GM23248 (cell line): ENCODE measurements around the gene CHST11. TPM values are rescaled to one million over a fixed set of nuclear protein-coding genes. Genes with fewer than 3 reads are reported as not detected.

ENCODE experiments used
- DNase-seq: peaks from one replicate; pipeline ENCODE4 v3.0.0-alpha.2; 2015
- H2AFZ ChIP-seq: fragments of 200-600 bp; sonication (generic); 2 replicates; pipeline ENCODE4 v1.6.1; 2016; ENCODE audit warnings: antibody characterized with exemption
- H3F3A ChIP-seq: fragments of 200-600 bp; sonication (generic); 2 replicates; pipeline ENCODE4 v1.6.1; 2016; ENCODE audit warnings: mild to moderate bottlenecking, antibody characterized with exemption, mixed run types; ENCODE audit not compliant: insufficient read depth
- H3K27ac ChIP-seq: fragments of 200-600 bp; sonication (generic); 2 replicates; pipeline ENCODE4 v1.5.1; 2016; ENCODE audit warnings: mild to moderate bottlenecking
- H3K27me3 ChIP-seq: fragments of 200-600 bp; sonication (generic); replicated peaks from 2 replicates; pipeline ENCODE4 v1.6.1; 2016; ENCODE audit warnings: mild to moderate bottlenecking; ENCODE audit not compliant: insufficient read depth
- H3K36me3 ChIP-seq: fragments of 200-600 bp; sonication (generic); 2 replicates; pipeline ENCODE4 v1.6.1; 2016; ENCODE audit warnings: low read depth, mild to moderate bottlenecking
- H3K4me1 ChIP-seq: fragments of 200-600 bp; sonication (generic); 2 replicates; pipeline ENCODE4 v1.6.1; 2016; ENCODE audit warnings: mild to moderate bottlenecking; ENCODE audit not compliant: insufficient read depth
- H3K4me2 ChIP-seq: fragments of 200-600 bp; sonication (generic); one replicate; pipeline ENCODE4 v1.6.1; 2016; ENCODE audit warnings: mild to moderate bottlenecking; ENCODE audit not compliant: unreplicated experiment
- H3K4me3 ChIP-seq: fragments of 200-600 bp; sonication (generic); 2 replicates; pipeline ENCODE4 v1.5.1; 2016; ENCODE audit warnings: mild to moderate bottlenecking
- H3K79me2 ChIP-seq: fragments of 200-600 bp; sonication (generic); 2 replicates; pipeline ENCODE4 v1.6.1; 2016; ENCODE audit warnings: mild to moderate bottlenecking; ENCODE audit not compliant: insufficient read depth
- H3K9ac ChIP-seq: fragments of 200-600 bp; sonication (generic); 2 replicates; pipeline ENCODE4 v1.6.1; 2016; ENCODE audit warnings: mild to moderate bottlenecking
- H3K9me2 ChIP-seq: fragments of 200-600 bp; sonication (generic); 2 replicates; pipeline ENCODE4 v1.6.1; 2016; ENCODE audit warnings: mixed run types, mild to moderate bottlenecking, moderate library complexity; ENCODE audit not compliant: insufficient read depth
- H3K9me3 ChIP-seq: fragments of 200-600 bp; sonication (generic); one replicate; pipeline ENCODE4 v1.6.1; 2017; ENCODE audit warnings: low read depth
- H4K20me1 ChIP-seq: fragments of 200-600 bp; sonication (generic); 2 replicates; pipeline ENCODE4 v1.6.0; 2016; ENCODE audit not compliant: insufficient read depth
- EZH2 ChIP-seq: fragments of 200-600 bp; sonication (generic); IDR thresholded peaks from 2 replicates; pipeline ENCODE4 v1.6.1; 2018; ENCODE audit warnings: antibody characterized with exemption, mild to moderate bottlenecking; ENCODE audit not compliant: insufficient read depth, poor library complexity, severe bottlenecking
- EZH2phosphoT487 ChIP-seq: fragments of 200-600 bp; sonication (generic); IDR thresholded peaks from 2 replicates; pipeline ENCODE4 v1.6.1; 2018; ENCODE audit warnings: antibody characterized with exemption, moderate library complexity, mild to moderate bottlenecking, low read depth; ENCODE audit not compliant: insufficient read depth
- WGBS, 2 experiments: methylation state at CpG; one replicate each; pipeline ENCODE4 v1.1.6; 2015 to 2017; ENCODE audit warnings: low lambda C conversion rate in 2 of 2, low coverage in 1 of 2; ENCODE audit errors: missing lambda C conversion rate in 2 of 2; 5-methylcytosine and 5-hydroxymethylcytosine counted together
- in situ Hi-C: fragments of 300-500 bp; cut with MboI; formaldehyde crosslinking; loops from 2 replicates; pipeline ENCODE4 v1.15.0; 2020
- polyA plus RNA-seq: library from polyadenylated mRNA; unstranded; fragments of >200 nt; fragmentation: Nextera tagmentation; extraction: Ambion mirVana; gene quantifications from 2 replicates; pipeline ENCODE4 v1.2.1, GENCODE V29; 2016
- total RNA-seq: library from RNA; depleted of rRNA; stranded (reverse); fragments of >200 nt; shearing (Covaris generic); gene quantifications from 2 replicates; pipeline ENCODE4 v1.2.3, GENCODE V29; 2014

CHST11 gene
- total and polyA plus RNA-seq, 2 experiments from 2014 or later: 3.7 to 5.4 TPM

GRCh38 chr12:104676636-104677035 lies 219.9 kb downstream of the CHST11 start:
- Histone ChIP-seq H3K4me2 (no peak overlapping the region), H3K9me2 (no peaks in the 10 kb centered on the region), H3K79me2 (no peaks in the 10 kb centered on the region), H3K4me3 (no peak overlapping the region), H4K20me1 (no peaks in the 10 kb centered on the region), H3K27me3 (no peaks in the 10 kb centered on the region), H3K9ac (no peak overlapping the region), H3K9me3 (no peaks in the 10 kb centered on the region), H3K36me3 (no peaks in the 10 kb centered on the region), H3K27ac (no peak overlapping the region), H3F3A (peaks cover 28% of the 10 kb centered on the region), H2AFZ (no peak overlapping the region), H3K4me1 (peaks cover 26% of the 10 kb centered on the region)
- TF ChIP-seq EZH2phosphoT487: no peak
- TF ChIP-seq EZH2: no peak
- DNase-seq: no peak
- in situ Hi-C loops: no loop called here
- 89% methylated on average over 8 of the region's 8 CpGs for WGBS, 2 experiments

- TF ChIP-seq EZH2 (no peak), EZH2phosphoT487 (no peak)
- in situ Hi-C loops: no loop called here
- Histone ChIP-seq H2AFZ (no peak overlapping the region), H3K36me3 (no peaks in the 10 kb centered on the region), H4K20me1 (no peaks in the 10 kb centered on the region), H3K4me1 (peaks cover 17% of the 10 kb centered on the region), H3K4me2 (no peak overlapping the region), H3K9me2 (no peaks in the 10 kb centered on the region), H3K79me2 (no peaks in the 10 kb centered on the region), H3K4me3 (no peak overlapping the region), H3K9me3 (no peaks in the 10 kb centered on the region), H3K27me3 (no peaks in the 10 kb centered on the region), H3K27ac (no peak overlapping the region), H3K9ac (no peak overlapping the region), H3F3A (peaks cover 18% of the 10 kb centered on the region)
- WGBS, 2 experiments: 97 to 100% methylated on average over 5 of the region's 5 CpGs
- no peak for DNase-seq
Measured at GRCh38 chr12:104677441-104678089, 220.8 kb downstream of the CHST11 start.

- no peaks in the 10 kb centered on the region for H4K20me1 ChIP-seq
- WGBS, 2 experiments: 93 to 95% methylated on average over 3 of the region's 3 CpGs
- H3K27me3 ChIP-seq: no peaks in the 10 kb centered on the region
- TF ChIP-seq EZH2phosphoT487 (no peak), EZH2 (no peak)
- no peaks in the 10 kb centered on the region for H3K9me2 ChIP-seq
- no peak overlapping the region for H3K4me3 ChIP-seq
- peak; percentile 27 for DNase-seq
- no peak overlapping the region for H3K9ac ChIP-seq
- H2AFZ ChIP-seq: no peak overlapping the region
- no peaks in the 10 kb centered on the region for H3K36me3 ChIP-seq
- H3K4me2 ChIP-seq: no peak overlapping the region
- in situ Hi-C loops: no loop called here
- H3K27ac ChIP-seq: no peak overlapping the region
- no peaks in the 10 kb centered on the region for H3K4me1 ChIP-seq
- H3F3A ChIP-seq: 0 out of 2 replicates have a peak, but pooled peaks cover 3% of the 10 kb centered on the region
- H3K79me2 ChIP-seq: no peaks in the 10 kb centered on the region
- H3K9me3 ChIP-seq: no peaks in the 10 kb centered on the region
Measured at GRCh38 chr12:104680070-104680469, 223.3 kb downstream of the CHST11 start.

GRCh38 chr12:104680491-104680890 lies 223.7 kb downstream of the CHST11 start:
- Histone ChIP-seq H3K36me3 (no peaks in the 10 kb centered on the region), H3K4me1 (peaks cover 1% of the 10 kb centered on the region; the same call in 1 of the 2 replicates), H3K79me2 (no peaks in the 10 kb centered on the region), H3K4me2 (no peak overlapping the region), H3K27ac (no peak overlapping the region), H4K20me1 (no peaks in the 10 kb centered on the region), H3K27me3 (no peaks in the 10 kb centered on the region), H3K9me3 (no peaks in the 10 kb centered on the region), H3F3A (0 out of 2 replicates have a peak, but pooled peaks cover 3% of the 10 kb centered on the region), H2AFZ (no peak overlapping the region), H3K9me2 (no peaks in the 10 kb centered on the region), H3K9ac (no peak overlapping the region), H3K4me3 (no peak overlapping the region)
- in situ Hi-C loops: no loop called here
- DNase-seq: no peak
- 85 to 87% methylated on average over 5 of the region's 5 CpGs for whole genome bisulfite sequencing, 2 experiments
- TF ChIP-seq EZH2: no peak
- TF ChIP-seq EZH2phosphoT487: no peak
